GM12864 (cell line): Measurements from ENCODE around the gene ITFG1.

Experiments used
- DNase-seq: peaks from one replicate; pipeline ENCODE4 v3.0.0-alpha.2; 2011; ENCODE audit warnings: low read depth
- H3K4me3 ChIP-seq: 2 replicates; pipeline ENCODE4 v1.5.1; 2011; ENCODE audit warnings: mild to moderate bottlenecking, low read depth, low read length, control low read depth
- TF ChIP-seq, protein P1 (sequence below): IDR thresholded peaks from 2 replicates; pipeline ENCODE4 v1.5.1; 2011; ENCODE audit warnings: low read depth, mild to moderate bottlenecking, moderate library complexity, low read length, control low read depth, inconsistent platforms; ENCODE audit errors: missing control alignments

The ITFG1 gene

DNA sequence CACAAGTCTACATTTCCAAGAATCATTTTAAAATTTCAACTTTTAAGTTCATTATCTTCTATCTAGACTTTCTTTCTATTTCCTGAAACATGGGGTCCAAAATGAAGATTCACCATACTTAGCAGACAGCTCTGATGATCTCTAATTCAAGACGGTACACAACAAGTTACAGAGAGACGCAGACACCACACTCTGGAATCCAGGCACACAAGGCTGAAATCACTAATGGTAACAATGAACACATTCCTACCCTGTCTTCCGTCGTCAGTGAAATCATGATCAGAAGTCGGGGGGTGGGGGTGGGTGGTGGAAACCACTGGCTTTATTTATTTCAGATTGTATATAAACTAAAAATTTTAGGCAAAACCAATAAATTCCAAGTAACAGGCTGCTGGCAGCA is 78.5 kb downstream of the ITFG1 start:
- no peak overlapping the region for H3K4me3 ChIP-seq
- TF ChIP-seq, protein P1, sequence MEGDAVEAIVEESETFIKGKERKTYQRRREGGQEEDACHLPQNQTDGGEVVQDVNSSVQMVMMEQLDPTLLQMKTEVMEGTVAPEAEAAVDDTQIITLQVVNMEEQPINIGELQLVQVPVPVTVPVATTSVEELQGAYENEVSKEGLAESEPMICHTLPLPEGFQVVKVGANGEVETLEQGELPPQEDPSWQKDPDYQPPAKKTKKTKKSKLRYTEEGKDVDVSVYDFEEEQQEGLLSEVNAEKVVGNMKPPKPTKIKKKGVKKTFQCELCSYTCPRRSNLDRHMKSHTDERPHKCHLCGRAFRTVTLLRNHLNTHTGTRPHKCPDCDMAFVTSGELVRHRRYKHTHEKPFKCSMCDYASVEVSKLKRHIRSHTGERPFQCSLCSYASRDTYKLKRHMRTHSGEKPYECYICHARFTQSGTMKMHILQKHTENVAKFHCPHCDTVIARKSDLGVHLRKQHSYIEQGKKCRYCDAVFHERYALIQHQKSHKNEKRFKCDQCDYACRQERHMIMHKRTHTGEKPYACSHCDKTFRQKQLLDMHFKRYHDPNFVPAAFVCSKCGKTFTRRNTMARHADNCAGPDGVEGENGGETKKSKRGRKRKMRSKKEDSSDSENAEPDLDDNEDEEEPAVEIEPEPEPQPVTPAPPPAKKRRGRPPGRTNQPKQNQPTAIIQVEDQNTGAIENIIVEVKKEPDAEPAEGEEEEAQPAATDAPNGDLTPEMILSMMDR = no peak
- DNase-seq = no peak

DNA sequence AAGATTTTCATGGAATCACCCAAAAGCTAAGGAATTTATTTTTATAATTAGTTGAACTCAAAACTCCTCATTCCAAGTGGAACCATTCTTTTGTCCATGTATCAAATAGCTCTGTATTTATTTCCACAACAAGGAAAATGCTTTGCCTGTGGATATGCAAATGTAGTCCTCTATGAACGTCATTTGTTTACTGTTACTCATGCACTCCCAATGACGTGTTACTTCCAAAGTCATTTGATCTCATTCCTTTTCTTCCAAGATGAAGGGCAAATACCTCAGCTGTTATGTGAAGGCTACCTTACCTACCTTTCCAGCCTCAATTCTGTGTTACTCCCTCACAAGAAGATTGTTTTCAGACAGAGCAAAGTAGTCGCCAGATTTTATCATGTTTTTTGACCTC is 83.7 kb downstream of the ITFG1 start:
- TF ChIP-seq, protein P1 = no peak
- no peak overlapping the region for H3K4me3 ChIP-seq
- DNase-seq = no peak

DNA sequence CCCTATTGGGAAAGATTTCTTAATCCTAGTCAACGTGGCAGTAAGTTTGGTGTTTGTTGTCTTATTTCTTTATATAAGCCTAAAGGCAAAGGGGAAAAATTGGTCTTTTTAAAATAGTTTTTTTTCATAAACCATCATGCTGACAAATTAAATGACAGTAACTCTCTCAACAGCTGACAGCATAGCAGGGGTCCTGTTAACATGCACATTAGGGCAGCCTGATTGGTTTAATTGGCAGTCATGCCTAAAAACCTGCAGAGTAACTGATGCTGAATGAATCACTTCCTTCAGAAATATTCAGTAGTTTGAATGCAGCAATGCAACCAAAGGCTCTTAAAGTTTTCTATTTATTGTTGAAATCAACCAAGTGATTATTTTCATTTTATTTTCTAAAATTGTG is 85.4 kb downstream of the ITFG1 start:
- no peak for DNase-seq
- no peak overlapping the region for H3K4me3 ChIP-seq
- TF ChIP-seq, protein P1 = no peak

DNA sequence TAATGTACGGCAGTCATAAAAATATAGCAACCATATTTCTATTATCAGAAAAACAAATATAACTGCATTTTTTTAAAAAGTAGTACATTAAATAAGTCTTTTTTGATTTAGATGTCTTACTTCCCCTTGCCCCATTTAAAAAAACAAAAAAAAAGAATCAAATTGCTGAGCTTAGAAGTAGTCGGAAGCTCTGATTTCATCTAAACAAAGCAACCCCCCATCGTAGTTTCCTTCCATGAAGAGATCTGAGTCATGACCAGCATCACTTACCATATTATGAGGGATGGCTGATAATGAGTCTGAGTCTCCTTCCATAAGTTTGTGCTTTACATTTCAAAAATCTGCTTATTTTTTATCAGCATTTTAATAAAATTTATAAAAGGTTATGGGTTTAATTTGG is 86.2 kb downstream of the ITFG1 start:
- no peak overlapping the region for H3K4me3 ChIP-seq
- no peak for DNase-seq
- TF ChIP-seq, protein P1 = no peak

DNA sequence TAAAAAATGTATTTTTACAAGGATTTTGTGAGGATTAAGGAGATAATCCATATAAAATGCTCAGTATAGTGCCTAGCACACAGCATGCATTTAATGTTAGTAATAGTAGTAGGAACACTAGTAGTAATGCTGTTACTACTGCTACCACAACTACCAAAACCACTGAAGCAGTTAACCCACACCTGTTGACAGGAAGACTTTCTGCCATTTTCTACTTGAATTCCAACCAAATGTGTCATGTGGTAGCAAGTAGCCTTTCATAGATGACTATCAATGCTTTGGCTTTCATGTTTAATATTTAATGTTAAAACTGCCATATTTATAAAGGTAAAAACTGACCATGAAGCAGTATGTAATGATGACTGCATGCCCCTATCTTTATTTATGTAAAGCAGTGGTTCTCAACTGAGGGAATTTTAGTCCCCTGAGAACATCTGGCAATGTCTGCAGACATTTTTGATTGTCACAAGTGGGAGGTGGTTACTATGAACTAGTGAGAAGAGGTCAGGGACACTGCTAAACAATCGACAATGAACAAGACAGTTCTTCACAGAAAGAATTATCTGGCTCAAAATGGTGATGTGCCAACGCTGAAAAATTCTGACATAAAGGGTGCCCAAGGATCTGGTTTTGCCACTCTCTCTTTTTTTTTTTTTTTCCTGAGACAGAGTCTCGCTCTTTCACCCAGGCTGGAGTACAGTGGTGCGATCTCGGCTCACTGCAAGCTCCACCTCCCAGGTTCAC is 89.4 kb downstream of the ITFG1 start:
- H3K4me3 ChIP-seq = no peak overlapping the region
- TF ChIP-seq, protein P1 = no peak
- DNase-seq = no peak

DNA sequence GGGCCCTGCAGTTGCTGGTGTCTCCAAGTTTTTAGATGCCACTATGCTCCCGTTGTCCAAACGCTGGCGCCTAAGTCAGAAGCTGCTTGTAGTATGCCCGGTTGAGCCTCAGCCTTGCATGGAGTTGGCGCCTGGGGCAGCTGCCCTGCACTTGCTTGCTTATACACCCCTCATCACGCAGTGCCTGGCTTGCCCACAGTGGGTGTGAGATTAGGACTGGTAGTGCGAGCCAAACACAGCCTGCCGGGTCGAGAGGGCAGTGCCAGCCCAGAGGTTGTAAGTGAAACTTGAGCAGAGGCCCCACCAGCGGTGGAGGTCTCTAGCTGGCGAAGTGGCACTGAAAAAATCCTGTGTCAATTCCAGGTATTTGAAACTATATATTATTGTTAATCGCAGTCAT is 90.3 kb downstream of the ITFG1 start:
- no peak for DNase-seq
- TF ChIP-seq, protein P1 = no peak
- H3K4me3 ChIP-seq = no peak overlapping the region

DNA sequence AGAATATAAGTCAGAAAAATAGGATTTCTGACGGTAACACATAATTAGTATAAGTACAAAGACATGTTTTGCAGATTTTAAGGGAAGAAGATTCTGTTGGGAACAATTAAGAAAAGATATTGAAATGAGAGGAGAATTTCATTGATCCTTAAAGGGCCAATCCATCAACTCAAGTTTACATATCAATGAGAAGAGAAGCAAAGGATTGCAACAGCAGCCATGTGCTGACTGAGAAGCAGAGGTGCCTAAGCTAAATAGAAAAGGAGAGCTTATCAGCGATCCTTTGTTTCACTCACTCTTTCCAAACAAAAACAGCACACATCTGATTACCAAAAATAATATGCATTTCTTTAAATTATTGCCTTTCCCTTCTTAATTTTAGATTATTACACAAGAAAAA is 94.6 kb downstream of the ITFG1 start:
- DNase-seq = no peak
- TF ChIP-seq, protein P1 = no peak
- H3K4me3 ChIP-seq = no peak overlapping the region
